ENCODE measurements around the gene PLA2G4E. TPM values are rescaled to one million over a fixed set of nuclear protein-coding genes. Genes with fewer than 3 reads are reported as not detected.
A peak's percentile ranks its signal among the peaks of the same experiment; 100 is the strongest.

Gene PLA2G4E
- total and polyA plus RNA-seq, 4 donors = not detected

- ATAC-seq (ENCODE audit: low FRiP score) = no peak
Measured at GRCh38 chr15:41967506-41968206, 53.2 kb downstream of the PLA2G4E start.

DNA sequence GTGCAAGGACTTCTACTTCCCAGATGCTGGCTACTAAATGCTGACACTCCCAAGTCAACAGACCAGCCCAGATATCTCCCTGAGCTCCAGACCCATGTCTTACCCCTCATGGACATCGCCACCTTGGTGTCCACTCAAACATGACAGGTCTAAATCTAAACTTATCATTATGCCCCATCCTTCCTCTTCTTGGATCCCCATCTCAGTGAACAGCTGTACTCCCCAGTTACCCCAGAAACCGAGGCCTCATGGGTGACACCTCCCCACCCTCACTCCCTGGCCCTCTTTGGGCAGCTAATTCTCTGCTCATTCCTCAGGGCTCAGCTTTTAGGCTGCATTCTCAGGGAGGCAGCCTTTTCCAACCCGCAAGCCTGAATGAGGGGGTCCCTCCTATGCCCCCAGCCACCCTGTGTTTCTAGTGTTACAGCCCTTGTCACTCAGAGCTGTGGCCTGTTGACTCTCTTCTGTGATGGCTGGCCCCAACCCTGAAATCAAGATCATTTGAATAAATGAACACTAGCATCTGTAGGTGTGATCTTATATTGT, 53.8 kb downstream of the PLA2G4E start:
- Histone ChIP-seq H3K4me1 (ENCODE audit: control insufficient read depth in 1 of 2, insufficient read depth in 2 of 2, low read length in 2 of 2) (peaks cover 0 to 7% of the 10 kb centered on the region in 2 donors), H3K4me3 (ENCODE audit: low read length in 2 of 2) (no peak overlapping the region), H3K36me3 (ENCODE audit: control insufficient read depth in 1 of 2, insufficient read depth in 2 of 2, low read length in 1 of 2) (no peaks in the 10 kb centered on the region), H3K9me3 (ENCODE audit: control insufficient read depth, low read length) (no peaks in the 10 kb centered on the region), H3K27ac (ENCODE audit: low read depth in 1 of 2, low read length in 2 of 2) (peak overlapping the region; percentile 28 to 52), H3K27me3 (ENCODE audit: control insufficient read depth in 1 of 2, insufficient read depth in 2 of 2, low read length in 1 of 2) (no peaks in the 10 kb centered on the region)
- DNase-seq (peak; percentile 40 to 42), ATAC-seq (ENCODE audit: low FRiP score) (no peak)
- intact Hi-C loops (cut with DNase I) = loop anchor here (5.0 kb wide), 1 partner anchor 35 kb away; no protein-coding TSS in a partner anchor
- 91 to 96% methylated on average over 3 of the region's 3 CpGs for WGBS, 2 donors

More at GRCh38 chr15:41967506-41968206, 53.2 kb downstream of the PLA2G4E start:
- intact Hi-C loops (cut with DNase I) = loop anchor here (5.0 kb wide), 1 partner anchor 35 kb away; no protein-coding TSS in a partner anchor
- Histone ChIP-seq H3K4me3 (ENCODE audit: low read length in 2 of 2) (no peak overlapping the region), H3K27ac (ENCODE audit: low read depth in 1 of 2, low read length in 2 of 2) (peak overlapping the region; percentile 52 to 92), H3K9me3 (ENCODE audit: control insufficient read depth, low read length) (no peaks in the 10 kb centered on the region), H3K36me3 (ENCODE audit: control insufficient read depth in 1 of 2, insufficient read depth in 2 of 2, low read length in 1 of 2) (no peaks in the 10 kb centered on the region), H3K27me3 (ENCODE audit: control insufficient read depth in 1 of 2, insufficient read depth in 2 of 2, low read length in 1 of 2) (no peaks in the 10 kb centered on the region), H3K4me1 (ENCODE audit: control insufficient read depth in 1 of 2, insufficient read depth in 2 of 2, low read length in 2 of 2) (peaks cover 0 to 7% of the 10 kb centered on the region in 2 donors)
- 14 to 23% methylated on average over 4 of the region's 4 CpGs for WGBS, 2 donors
- DNase-seq = peak; percentile 44 to 70

DNA sequence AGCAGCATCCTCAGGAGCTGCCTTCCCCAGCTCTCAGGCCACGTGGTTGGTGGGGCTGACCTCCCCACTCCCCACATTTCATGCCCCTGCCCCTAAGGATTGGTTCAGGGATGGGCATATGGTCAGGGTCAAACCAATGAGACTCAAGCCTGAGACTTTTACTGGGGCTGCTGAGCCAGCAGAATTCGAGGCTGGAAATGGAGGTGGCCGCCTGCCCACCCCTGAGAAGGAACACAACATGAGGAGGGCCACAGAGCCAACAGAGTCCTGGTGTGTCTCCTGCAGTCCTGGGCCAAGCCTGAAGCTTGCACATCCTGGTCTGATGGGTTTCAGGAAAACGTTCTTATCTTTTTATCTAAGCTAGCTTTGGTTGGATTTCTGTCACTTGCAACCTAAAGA, 54.4 kb downstream of the PLA2G4E start:
- no peaks in the 10 kb centered on the region for H3K9me3 ChIP-seq (ENCODE audit: control insufficient read depth, low read length)
- intact Hi-C loops (cut with DNase I) = loop anchor here (5.0 kb wide), 1 partner anchor 34 kb away; no protein-coding TSS in a partner anchor
- peaks cover 0 to 7% of the 10 kb centered on the region in 2 donors for H3K4me1 ChIP-seq (ENCODE audit: control insufficient read depth in 1 of 2, insufficient read depth in 2 of 2, low read length in 2 of 2)
- DNase-seq = peak in 1 of 2 donors; percentile 33
- ATAC-seq (ENCODE audit: low FRiP score) = no peak
- 50 to 57% methylated on average over 4 of the region's 4 CpGs for WGBS, 2 donors
- H3K27ac ChIP-seq (ENCODE audit: low read depth in 1 of 2, low read length in 2 of 2) = peak overlapping the region in 1 of 2 donors; percentile 14
- no peaks in the 10 kb centered on the region for H3K36me3 ChIP-seq (ENCODE audit: control insufficient read depth in 1 of 2, insufficient read depth in 2 of 2, low read length in 1 of 2)
- H3K4me3 ChIP-seq (ENCODE audit: low read length in 2 of 2) = no peak overlapping the region
- no peaks in the 10 kb centered on the region for H3K27me3 ChIP-seq (ENCODE audit: control insufficient read depth in 1 of 2, insufficient read depth in 2 of 2, low read length in 1 of 2)

DNA sequence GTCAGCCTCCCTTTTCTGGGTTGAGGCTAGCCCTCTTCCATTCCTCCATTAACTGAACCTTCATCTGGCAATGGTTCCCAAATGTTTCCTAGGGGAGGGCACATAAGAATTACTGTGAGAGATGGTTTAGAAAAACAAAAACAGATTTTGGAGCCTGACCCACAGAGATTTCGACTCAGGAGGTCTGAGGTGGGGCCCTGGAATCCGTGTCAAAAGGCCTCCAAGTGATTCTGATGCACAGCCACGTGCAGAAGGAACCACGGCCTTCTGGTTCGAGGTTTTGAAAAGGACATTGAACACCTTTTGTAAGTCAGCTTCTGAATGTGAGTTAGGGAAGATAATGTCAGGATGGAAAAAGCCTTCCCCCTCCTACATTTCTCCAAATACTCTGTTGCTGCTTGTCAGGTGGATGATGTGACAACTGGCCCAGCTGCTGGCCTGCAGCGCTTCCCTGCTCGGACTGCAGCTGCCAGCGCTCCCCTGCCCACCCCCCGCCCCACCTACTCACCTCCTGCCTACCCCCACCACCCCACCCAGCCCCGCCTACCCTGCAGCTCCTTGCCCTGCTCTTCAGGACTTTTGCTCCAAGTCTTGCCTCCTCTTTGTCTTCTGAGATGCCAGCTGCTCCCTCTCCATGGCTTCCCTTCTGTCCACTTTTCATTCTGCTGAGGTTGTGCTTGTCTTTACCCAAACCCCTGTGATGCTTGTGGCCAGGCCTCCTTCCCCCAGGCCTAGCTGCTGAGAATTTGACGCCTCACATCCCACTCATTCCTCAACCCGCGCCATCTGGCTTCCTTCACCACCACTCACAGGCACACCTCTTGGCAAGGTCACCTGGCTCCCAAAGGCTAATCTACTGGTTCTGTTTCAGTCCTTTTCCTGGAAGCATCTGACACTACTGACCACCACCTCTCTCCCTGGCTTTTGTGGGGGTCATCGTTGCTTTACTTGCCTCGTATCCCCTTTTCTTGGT, 55.1 kb downstream of the PLA2G4E start:
- Histone ChIP-seq H3K4me1 (ENCODE audit: control insufficient read depth in 1 of 2, insufficient read depth in 2 of 2, low read length in 2 of 2) (peaks cover 0 to 7% of the 10 kb centered on the region in 2 donors), H3K27me3 (ENCODE audit: control insufficient read depth in 1 of 2, insufficient read depth in 2 of 2, low read length in 1 of 2) (no peaks in the 10 kb centered on the region), H3K4me3 (ENCODE audit: low read length in 2 of 2) (no peak overlapping the region), H3K36me3 (ENCODE audit: control insufficient read depth in 1 of 2, insufficient read depth in 2 of 2, low read length in 1 of 2) (no peaks in the 10 kb centered on the region), H3K9me3 (ENCODE audit: control insufficient read depth, low read length) (no peaks in the 10 kb centered on the region), H3K27ac (ENCODE audit: low read depth in 1 of 2, low read length in 2 of 2) (peak overlapping the region in 1 of 2 donors; percentile 14)
- DNase-seq (peak; percentile 46 to 67), ATAC-seq (ENCODE audit: low FRiP score) (no peak)
- WGBS, 2 donors = 66 to 69% methylated on average over 15 of the region's 15 CpGs
- intact Hi-C loops (cut with DNase I) = loop anchor here (5.0 kb wide), 1 partner anchor 33 kb away; no protein-coding TSS in a partner anchor

- Histone ChIP-seq H3K27me3 (ENCODE audit: control insufficient read depth in 1 of 2, insufficient read depth in 2 of 2, low read length in 1 of 2) (no peaks in the 10 kb centered on the region), H3K27ac (ENCODE audit: low read depth in 1 of 2, low read length in 2 of 2) (no peak overlapping the region), H3K4me1 (ENCODE audit: control insufficient read depth in 1 of 2, insufficient read depth in 2 of 2, low read length in 2 of 2) (peaks cover 0 to 8% of the 10 kb centered on the region in 2 donors), H3K36me3 (ENCODE audit: control insufficient read depth in 1 of 2, insufficient read depth in 2 of 2, low read length in 1 of 2) (no peaks in the 10 kb centered on the region), H3K9me3 (ENCODE audit: control insufficient read depth, low read length) (no peaks in the 10 kb centered on the region), H3K4me3 (ENCODE audit: low read length in 2 of 2) (no peak overlapping the region)
- intact Hi-C loops (cut with DNase I) = no loop called here
- 82 to 83% methylated on average over 1 of the region's 1 CpG for WGBS, 2 donors
- no peak for ATAC-seq (ENCODE audit: low FRiP score)
- DNase-seq = no peak
Measured at GRCh38 chr15:41961595-41962202, 59.1 kb downstream of the PLA2G4E start.

GRCh38 chr15:41961001-41961518, 59.8 kb downstream of the PLA2G4E start:
- intact Hi-C loops (cut with DNase I) = no loop called here
- no peak overlapping the region for H3K4me3 ChIP-seq (ENCODE audit: low read length in 2 of 2)

GRCh38 chr15:41958002-41958420, 62.8 kb downstream of the PLA2G4E start:
- peak; percentile 45 for ATAC-seq (ENCODE audit: low FRiP score)
- 3 to 10% methylated on average over 7 of the region's 7 CpGs for WGBS, 2 donors

More at GRCh38 chr15:41961001-41961518, 59.8 kb downstream of the PLA2G4E start:
- 3 to 9% methylated on average over 2 of the region's 2 CpGs for WGBS, 2 donors
- H3K4me1 ChIP-seq (ENCODE audit: control insufficient read depth in 1 of 2, insufficient read depth in 2 of 2, low read length in 2 of 2) = peaks cover 0 to 8% of the 10 kb centered on the region in 2 donors
- no peaks in the 10 kb centered on the region for H3K9me3 ChIP-seq (ENCODE audit: control insufficient read depth, low read length)
- no peak for DNase-seq
- H3K27me3 ChIP-seq (ENCODE audit: control insufficient read depth in 1 of 2, insufficient read depth in 2 of 2, low read length in 1 of 2) = no peaks in the 10 kb centered on the region
- no peaks in the 10 kb centered on the region for H3K36me3 ChIP-seq (ENCODE audit: control insufficient read depth in 1 of 2, insufficient read depth in 2 of 2, low read length in 1 of 2)
- ATAC-seq (ENCODE audit: low FRiP score) = no peak
- H3K27ac ChIP-seq (ENCODE audit: low read depth in 1 of 2, low read length in 2 of 2) = peak overlapping the region; percentile 52 to 88

More at GRCh38 chr15:41958002-41958420, 62.8 kb downstream of the PLA2G4E start:
- Histone ChIP-seq H3K27ac (ENCODE audit: low read depth in 1 of 2, low read length in 2 of 2) (peak overlapping the region in 1 of 2 donors; percentile 75), H3K36me3 (ENCODE audit: control insufficient read depth in 1 of 2, insufficient read depth in 2 of 2, low read length in 1 of 2) (peaks cover 0 to under 1% of the 10 kb centered on the region in 2 donors), H3K9me3 (ENCODE audit: control insufficient read depth, low read length) (no peaks in the 10 kb centered on the region), H3K27me3 (ENCODE audit: control insufficient read depth in 1 of 2, insufficient read depth in 2 of 2, low read length in 1 of 2) (no peaks in the 10 kb centered on the region), H3K4me3 (ENCODE audit: low read length in 2 of 2) (no peak overlapping the region), H3K4me1 (ENCODE audit: control insufficient read depth in 1 of 2, insufficient read depth in 2 of 2, low read length in 2 of 2) (peaks cover 0 to 8% of the 10 kb centered on the region in 2 donors)
- no peak for DNase-seq
- intact Hi-C loops (cut with DNase I) = no loop called here

Measured in aorta (tissue), 5 donors.